Fibroblast of lung (primary cell): ENCODE data around the gene ECE2. TPM values are rescaled to one million over a fixed set of nuclear protein-coding genes. Genes with fewer than 3 reads are reported as not detected.
"Not testable (repeated sequence)": the region's sequence is repeated elsewhere in the genome, so short reads cannot be mapped to it uniquely, and the experiment has no call there.

Experiments used
- DNase-seq, 2 donors: peaks; one replicate each; pipeline versions ENCODE4 v3.0.0 to v3.0.0-alpha.2; 2010; ENCODE audit warnings: low read depth in 2 of 2
- H2AFZ ChIP-seq: 2 replicates; pipeline ENCODE4 v1.5.1; 2012; ENCODE audit warnings: low read length, control low read depth, inconsistent platforms
- H3K27ac ChIP-seq: 2 replicates; pipeline ENCODE4 v1.5.1; 2011; ENCODE audit warnings: low read length, control low read depth; ENCODE audit not compliant: insufficient read depth
- H3K27me3 ChIP-seq: 2 replicates; pipeline ENCODE4 v1.5.1; 2011; ENCODE audit warnings: mild to moderate bottlenecking, low read length; ENCODE audit not compliant: control insufficient read depth, insufficient read depth
- H3K36me3 ChIP-seq: 2 replicates; pipeline ENCODE4 v1.5.1; 2011; ENCODE audit warnings: low read length; ENCODE audit not compliant: control insufficient read depth, insufficient read depth
- H3K4me1 ChIP-seq: 2 replicates; pipeline ENCODE4 v1.5.1; 2011; ENCODE audit warnings: low read length; ENCODE audit not compliant: control insufficient read depth, insufficient read depth; ENCODE audit errors: extremely low read depth
- H3K4me2 ChIP-seq: 2 replicates; pipeline ENCODE4 v1.5.1; 2011; ENCODE audit warnings: low read length, control low read depth; ENCODE audit not compliant: insufficient read depth; ENCODE audit errors: extremely low read depth
- H3K4me3 ChIP-seq, 4 experiments: fragments of 200-600 bp in 1 of 4; sonication (generic) in 1 of 4; replicated peaks in 1 of 4; 2 replicates each; pipeline ENCODE4 v1.5.1; 2011 to 2016; ENCODE audit warnings: low read length in 4 of 4, low read depth in 3 of 4, mild to moderate bottlenecking in 3 of 4, control low read depth in 2 of 4, inconsistent platforms in 1 of 4, mixed read lengths in 1 of 4; ENCODE audit not compliant: insufficient read depth in 1 of 4; ENCODE audit errors: control extremely low read depth in 1 of 4
- H3K79me2 ChIP-seq: 2 replicates; pipeline ENCODE4 v1.5.1; 2012; ENCODE audit warnings: mild to moderate bottlenecking, low read length, inconsistent platforms; ENCODE audit not compliant: control insufficient read depth, insufficient read depth
- H3K9ac ChIP-seq: 2 replicates; pipeline ENCODE4 v1.5.1; 2011; ENCODE audit warnings: mild to moderate bottlenecking, low read length, control low read depth; ENCODE audit not compliant: insufficient read depth
- H3K9me3 ChIP-seq: 2 replicates; pipeline ENCODE4 v1.5.1; 2012; ENCODE audit warnings: low read depth, low read length; ENCODE audit not compliant: control insufficient read depth, insufficient read depth
- H4K20me1 ChIP-seq: 2 replicates; pipeline ENCODE4 v1.5.1; 2011; ENCODE audit warnings: low read length; ENCODE audit not compliant: control insufficient read depth, insufficient read depth; ENCODE audit errors: extremely low read depth
- EZH2 ChIP-seq: IDR thresholded peaks from 2 replicates; pipeline ENCODE4 v1.5.1; 2012; ENCODE audit warnings: low read length, control low read depth, mild to moderate bottlenecking; ENCODE audit errors: missing control alignments
- polyA plus RNA-seq, 2 donors: library from polyadenylated mRNA; depleted of rRNA in 1 of 2; stranded (reverse) in 1 of 2; unstranded in 1 of 2; fragments of >200 nt; gene quantifications; 2 replicates each; pipeline ENCODE4 v1.2.1, GENCODE V29; 2011 to 2012; ENCODE audit warnings: missing spikeins in 1 of 2
- total RNA-seq: library from RNA; depleted of rRNA; stranded (reverse); fragments of >200 nt; gene quantifications from 2 replicates; pipeline ENCODE4 v1.2.1, GENCODE V29; 2014
- TF ChIP-seq, protein P1 (sequence below), 2 donors: IDR thresholded peaks in 1 of 2; conservative IDR thresholded peaks in 1 of 2; 1 replicate in 1 of 2; 2 replicates in 1 of 2; pipeline ENCODE4 v1.5.1; 2011 to 2012; ENCODE audit warnings: low read length in 2 of 2, control low read depth in 1 of 2, inconsistent platforms in 1 of 2, low read depth in 1 of 2, mild to moderate bottlenecking in 1 of 2

ECE2 gene
- total and polyA plus RNA-seq, 2 donors (not counting 1 experiment from before 2014, with no cell fraction given): not detected

DNA sequence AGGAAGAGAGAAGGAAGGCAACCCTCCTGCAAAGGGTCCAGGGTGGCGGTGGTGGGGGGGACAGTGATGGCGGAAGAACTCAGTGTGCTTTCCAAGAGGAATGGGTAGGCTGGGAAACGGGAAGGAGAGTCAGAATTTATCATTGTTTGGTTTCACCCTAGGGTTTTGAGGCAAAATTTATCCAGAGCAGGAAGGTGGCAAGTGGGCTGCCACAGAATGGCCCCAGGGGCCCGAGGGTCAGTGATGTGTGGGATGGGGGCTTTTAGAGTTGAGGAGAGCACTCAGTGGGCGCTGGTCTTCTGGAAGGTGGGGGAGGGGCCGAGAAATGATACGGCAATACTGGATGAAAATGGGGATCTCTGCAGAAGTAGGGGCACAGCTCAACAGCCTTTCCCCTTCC lies 62.2 kb downstream of the ECE2 start:
- no peak for TF ChIP-seq EZH2
- TF ChIP-seq, protein P1, sequence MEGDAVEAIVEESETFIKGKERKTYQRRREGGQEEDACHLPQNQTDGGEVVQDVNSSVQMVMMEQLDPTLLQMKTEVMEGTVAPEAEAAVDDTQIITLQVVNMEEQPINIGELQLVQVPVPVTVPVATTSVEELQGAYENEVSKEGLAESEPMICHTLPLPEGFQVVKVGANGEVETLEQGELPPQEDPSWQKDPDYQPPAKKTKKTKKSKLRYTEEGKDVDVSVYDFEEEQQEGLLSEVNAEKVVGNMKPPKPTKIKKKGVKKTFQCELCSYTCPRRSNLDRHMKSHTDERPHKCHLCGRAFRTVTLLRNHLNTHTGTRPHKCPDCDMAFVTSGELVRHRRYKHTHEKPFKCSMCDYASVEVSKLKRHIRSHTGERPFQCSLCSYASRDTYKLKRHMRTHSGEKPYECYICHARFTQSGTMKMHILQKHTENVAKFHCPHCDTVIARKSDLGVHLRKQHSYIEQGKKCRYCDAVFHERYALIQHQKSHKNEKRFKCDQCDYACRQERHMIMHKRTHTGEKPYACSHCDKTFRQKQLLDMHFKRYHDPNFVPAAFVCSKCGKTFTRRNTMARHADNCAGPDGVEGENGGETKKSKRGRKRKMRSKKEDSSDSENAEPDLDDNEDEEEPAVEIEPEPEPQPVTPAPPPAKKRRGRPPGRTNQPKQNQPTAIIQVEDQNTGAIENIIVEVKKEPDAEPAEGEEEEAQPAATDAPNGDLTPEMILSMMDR (conservative IDR thresholded peaks at IDR 0.05 in 1 of 2, IDR thresholded peaks at IDR 0.05 in 1 of 2; ENCODE audit: low read depth in 1 of 2, low read length in 2 of 2): no peak
- H3K9me3 ChIP-seq: no peaks in the 10 kb centered on the region
- H3K27me3 ChIP-seq: no peaks in the 10 kb centered on the region
- H3K4me3 ChIP-seq: peak overlapping the region in 1 of 4 experiments; percentile 72
- H4K20me1 ChIP-seq: no peaks in the 10 kb centered on the region
- H3K27ac ChIP-seq: peak overlapping the region; percentile 92
- peak overlapping the region; percentile 22 for H3K9ac ChIP-seq
- H3K79me2 ChIP-seq: peaks cover 17% of the 10 kb centered on the region
- H2AFZ ChIP-seq: no peak overlapping the region
- peaks cover 27% of the 10 kb centered on the region for H3K4me1 ChIP-seq
- peak overlapping the region; percentile 95 for H3K4me2 ChIP-seq
- peaks cover 17% of the 10 kb centered on the region for H3K36me3 ChIP-seq
- DNase-seq: no peak

DNA sequence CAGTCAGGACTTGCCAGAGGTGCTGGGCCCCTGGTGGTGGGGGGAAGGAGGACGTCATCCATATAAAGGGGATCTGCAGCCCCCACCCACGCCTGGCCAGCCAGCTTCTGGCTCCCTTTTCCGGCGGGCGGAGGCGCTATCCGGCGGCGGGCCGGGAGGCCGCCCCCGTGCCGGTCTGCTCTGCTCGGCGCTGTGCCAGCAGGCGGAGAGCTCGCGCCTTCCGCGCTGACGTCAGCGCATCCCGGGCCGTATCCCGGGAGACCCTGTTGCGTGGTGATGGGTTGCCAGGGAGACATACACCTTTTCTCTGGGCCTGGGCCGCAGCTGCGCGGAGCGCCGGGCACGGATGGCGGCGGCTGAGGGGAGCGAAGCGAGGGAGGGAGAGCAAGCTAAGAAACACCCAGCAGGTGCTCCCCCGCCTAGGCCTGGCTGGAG lies 62.7 kb downstream of the ECE2 start:
- H3K36me3 ChIP-seq: peaks cover 14% of the 10 kb centered on the region
- H3K27me3 ChIP-seq: no peaks in the 10 kb centered on the region
- no peak overlapping the region for H2AFZ ChIP-seq
- H4K20me1 ChIP-seq: no peaks in the 10 kb centered on the region
- H3K79me2 ChIP-seq: peaks cover 14% of the 10 kb centered on the region
- peak overlapping the region; percentile 92 for H3K27ac ChIP-seq
- peaks cover 29% of the 10 kb centered on the region for H3K4me1 ChIP-seq
- no peaks in the 10 kb centered on the region for H3K9me3 ChIP-seq
- peak overlapping the region in 3 of 4 experiments; percentile 7 to 72 (median 37) for H3K4me3 ChIP-seq
- no peak for TF ChIP-seq EZH2
- TF ChIP-seq, protein P1 (conservative IDR thresholded peaks at IDR 0.05 in 1 of 2, IDR thresholded peaks at IDR 0.05 in 1 of 2; ENCODE audit: low read depth in 1 of 2, low read length in 2 of 2): peak in 1 of 2 donors; percentile 16
- peak; percentile 83 to 84 for DNase-seq
- H3K4me2 ChIP-seq: peak overlapping the region; percentile 95
- H3K9ac ChIP-seq: peak overlapping the region; percentile 28

DNA sequence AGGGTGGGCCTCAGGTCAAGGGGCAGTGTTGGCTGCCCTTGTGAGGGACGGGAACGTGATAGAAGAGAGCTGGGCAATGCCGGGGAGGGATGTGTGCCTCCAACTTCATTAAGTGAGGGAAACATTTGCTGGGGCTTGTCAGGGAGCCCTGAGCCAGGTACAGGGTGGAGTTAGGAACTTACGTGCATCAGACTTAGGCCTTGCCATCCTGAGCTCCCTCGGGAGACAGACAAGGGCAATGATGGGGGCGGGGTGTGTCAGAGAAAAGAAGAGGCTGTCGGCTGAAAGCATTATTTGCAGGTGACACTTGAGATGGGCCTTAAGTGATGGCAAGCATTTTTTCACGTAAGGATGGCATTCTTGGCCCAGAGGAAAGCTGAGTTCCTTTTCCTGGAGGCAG lies 63.2 kb downstream of the ECE2 start:
- no peaks in the 10 kb centered on the region for H3K27me3 ChIP-seq
- peak overlapping the region; percentile 95 for H3K4me2 ChIP-seq
- DNase-seq: no peak
- H3K9me3 ChIP-seq: no peaks in the 10 kb centered on the region
- H3K79me2 ChIP-seq: peaks cover 14% of the 10 kb centered on the region
- TF ChIP-seq EZH2: no peak
- TF ChIP-seq, protein P1 (conservative IDR thresholded peaks at IDR 0.05 in 1 of 2, IDR thresholded peaks at IDR 0.05 in 1 of 2; ENCODE audit: low read depth in 1 of 2, low read length in 2 of 2): no peak
- H3K4me3 ChIP-seq: peak overlapping the region in 3 of 4 experiments; percentile 7 to 72 (median 37)
- no peak overlapping the region for H2AFZ ChIP-seq
- peak overlapping the region; percentile 21 for H3K9ac ChIP-seq
- H3K27ac ChIP-seq: peak overlapping the region; percentile 92
- no peaks in the 10 kb centered on the region for H4K20me1 ChIP-seq
- peaks cover 27% of the 10 kb centered on the region for H3K4me1 ChIP-seq
- H3K36me3 ChIP-seq: peaks cover 11% of the 10 kb centered on the region

DNA sequence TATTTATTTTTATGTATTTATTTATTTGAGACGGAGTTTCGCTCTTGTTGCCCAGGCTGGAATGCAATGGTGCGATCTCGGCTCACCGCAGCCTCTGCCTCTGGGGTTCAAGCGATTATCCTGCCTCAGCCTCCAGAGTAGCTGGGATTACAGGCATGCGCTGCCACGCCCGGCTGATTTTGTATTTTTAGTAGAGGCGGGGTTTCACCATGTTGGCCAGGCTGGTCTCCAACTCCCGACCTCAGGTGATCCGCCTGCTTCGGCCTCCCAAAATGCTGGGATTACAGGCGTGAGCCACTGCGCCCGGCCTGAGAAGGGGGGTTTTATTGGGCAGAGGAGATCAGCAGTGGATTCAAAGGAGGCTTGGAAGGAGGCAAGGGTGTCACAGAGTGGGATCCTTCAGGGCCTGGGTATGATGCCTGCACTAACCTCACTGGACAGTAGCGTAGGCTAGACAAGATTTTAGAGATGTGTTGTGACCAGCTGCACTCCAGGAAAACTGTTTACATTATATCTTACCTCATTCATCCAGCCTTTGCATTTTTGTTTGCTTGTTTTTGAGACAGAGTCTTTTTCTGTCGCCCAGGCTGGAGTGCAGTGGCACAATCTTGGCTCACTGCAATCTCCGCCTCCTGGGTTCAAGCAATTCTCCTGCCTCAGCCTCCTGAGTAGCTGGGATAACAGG lies 63.8 kb downstream of the ECE2 start:
- H3K36me3 ChIP-seq, H3K4me2 ChIP-seq, DNase-seq: not testable (repeated sequence)

More for the DNA sequence above, 63.8 kb downstream of the ECE2 start:
- not testable (repeated sequence) for H3K9me3 ChIP-seq, H3K27me3 ChIP-seq, H4K20me1 ChIP-seq, H3K9ac ChIP-seq, H3K4me3 ChIP-seq, H2AFZ ChIP-seq
- Histone ChIP-seq H3K27ac (peak overlapping the region; percentile 92), H3K79me2 (peaks cover 14% of the 10 kb centered on the region), H3K4me1 (peaks cover 24% of the 10 kb centered on the region)
